GM10266 (cell line): ENCODE measurements around the gene ZNF385B.

Experiments
- DNase-seq: peaks from one replicate; pipeline ENCODE4 v3.0.0; 2012; ENCODE audit errors: extremely low spot score
- TF ChIP-seq, protein P1 (sequence below): IDR thresholded peaks from 2 replicates; pipeline ENCODE4 v1.5.1; 2012; ENCODE audit warnings: mild to moderate bottlenecking, low read depth; ENCODE audit not compliant: control insufficient read depth, insufficient read depth; ENCODE audit errors: missing control alignments

The ZNF385B gene

DNA sequence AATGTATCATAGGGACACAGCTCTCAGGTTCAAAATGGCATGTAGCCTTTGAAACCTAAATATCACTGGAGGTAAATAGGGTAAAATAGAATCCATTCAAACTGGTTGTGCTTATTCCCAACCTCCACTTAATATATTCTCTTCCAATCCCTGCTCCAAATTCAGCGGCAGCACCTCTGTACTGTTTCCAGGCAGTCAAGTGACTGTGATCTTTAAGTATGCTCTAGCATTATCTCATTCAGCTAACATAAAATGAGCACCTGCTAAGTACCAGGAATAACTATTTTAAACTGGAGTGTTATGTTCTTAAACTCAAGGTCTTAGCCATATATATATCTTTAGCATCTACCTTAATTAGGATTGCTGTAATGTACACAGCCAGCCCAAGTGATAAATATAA lies 327.5 kb downstream of the ZNF385B start:
- TF ChIP-seq, protein P1, sequence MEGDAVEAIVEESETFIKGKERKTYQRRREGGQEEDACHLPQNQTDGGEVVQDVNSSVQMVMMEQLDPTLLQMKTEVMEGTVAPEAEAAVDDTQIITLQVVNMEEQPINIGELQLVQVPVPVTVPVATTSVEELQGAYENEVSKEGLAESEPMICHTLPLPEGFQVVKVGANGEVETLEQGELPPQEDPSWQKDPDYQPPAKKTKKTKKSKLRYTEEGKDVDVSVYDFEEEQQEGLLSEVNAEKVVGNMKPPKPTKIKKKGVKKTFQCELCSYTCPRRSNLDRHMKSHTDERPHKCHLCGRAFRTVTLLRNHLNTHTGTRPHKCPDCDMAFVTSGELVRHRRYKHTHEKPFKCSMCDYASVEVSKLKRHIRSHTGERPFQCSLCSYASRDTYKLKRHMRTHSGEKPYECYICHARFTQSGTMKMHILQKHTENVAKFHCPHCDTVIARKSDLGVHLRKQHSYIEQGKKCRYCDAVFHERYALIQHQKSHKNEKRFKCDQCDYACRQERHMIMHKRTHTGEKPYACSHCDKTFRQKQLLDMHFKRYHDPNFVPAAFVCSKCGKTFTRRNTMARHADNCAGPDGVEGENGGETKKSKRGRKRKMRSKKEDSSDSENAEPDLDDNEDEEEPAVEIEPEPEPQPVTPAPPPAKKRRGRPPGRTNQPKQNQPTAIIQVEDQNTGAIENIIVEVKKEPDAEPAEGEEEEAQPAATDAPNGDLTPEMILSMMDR, result no peak
- DNase-seq, result no peak

DNA sequence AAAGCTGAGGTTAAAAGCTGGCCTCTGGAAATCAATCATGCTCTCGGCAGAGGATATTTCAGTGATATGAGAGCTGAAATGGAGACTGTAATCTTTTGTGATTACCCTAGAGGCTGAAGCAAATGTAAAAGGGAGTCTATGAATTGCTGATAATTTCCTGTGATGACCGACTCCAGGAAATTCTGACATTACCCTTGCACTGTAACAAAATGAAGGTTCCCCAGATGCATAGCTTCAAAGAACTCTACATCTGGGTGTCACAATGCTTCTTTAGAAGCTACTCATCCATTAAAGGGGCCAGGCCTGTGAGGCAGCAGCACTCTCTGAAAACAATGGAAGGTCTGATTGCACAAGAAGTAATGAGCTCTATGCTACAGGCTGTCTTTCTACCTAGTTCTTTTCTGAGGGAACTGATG lies 328.5 kb downstream of the ZNF385B start:
- TF ChIP-seq, protein P1, result no peak
- no peak for DNase-seq

DNA sequence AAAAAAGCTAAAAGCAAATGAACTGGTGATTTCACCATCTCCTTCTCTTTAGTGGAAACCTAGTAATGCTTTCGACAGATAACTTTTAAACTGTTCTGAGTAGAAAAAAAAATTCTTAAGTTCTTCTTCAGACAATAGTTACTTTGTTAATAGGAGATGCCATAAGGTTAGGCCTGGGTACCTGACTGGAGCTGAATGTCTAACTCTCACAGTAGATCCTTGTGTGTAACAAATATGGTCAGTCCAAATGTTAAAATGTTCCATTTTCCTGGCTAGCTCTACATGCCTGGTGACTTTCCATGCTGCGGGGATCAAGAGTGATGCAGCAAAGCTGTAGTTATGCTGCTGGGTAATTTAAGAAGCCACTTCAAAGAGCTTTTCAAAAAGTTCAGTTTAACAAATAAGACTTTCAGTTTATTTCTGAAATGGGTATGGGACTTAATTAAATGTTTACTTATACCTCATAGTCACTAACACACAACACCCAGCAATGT lies 332.8 kb downstream of the ZNF385B start:
- TF ChIP-seq, protein P1, result no peak
- no peak for DNase-seq

DNA sequence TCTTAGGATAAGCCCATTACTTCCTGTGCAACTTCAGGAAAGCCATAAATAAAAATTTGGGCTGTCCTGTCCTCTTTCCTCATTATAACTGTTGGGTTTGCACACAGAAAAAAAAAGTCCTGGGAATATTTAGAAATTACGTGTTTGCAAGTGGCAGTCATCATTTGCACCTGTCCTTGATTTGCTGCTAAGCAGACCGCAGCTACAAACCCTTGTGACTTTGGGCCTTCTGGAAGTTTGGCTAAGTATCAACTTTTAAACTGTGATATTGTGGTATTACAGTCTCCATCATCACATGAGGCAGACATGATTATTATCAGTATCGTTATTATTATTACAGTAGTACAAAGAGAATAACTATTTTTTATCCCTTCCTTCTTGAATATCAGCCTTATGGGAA lies 336.1 kb downstream of the ZNF385B start:
- TF ChIP-seq, protein P1, result no peak

DNA sequence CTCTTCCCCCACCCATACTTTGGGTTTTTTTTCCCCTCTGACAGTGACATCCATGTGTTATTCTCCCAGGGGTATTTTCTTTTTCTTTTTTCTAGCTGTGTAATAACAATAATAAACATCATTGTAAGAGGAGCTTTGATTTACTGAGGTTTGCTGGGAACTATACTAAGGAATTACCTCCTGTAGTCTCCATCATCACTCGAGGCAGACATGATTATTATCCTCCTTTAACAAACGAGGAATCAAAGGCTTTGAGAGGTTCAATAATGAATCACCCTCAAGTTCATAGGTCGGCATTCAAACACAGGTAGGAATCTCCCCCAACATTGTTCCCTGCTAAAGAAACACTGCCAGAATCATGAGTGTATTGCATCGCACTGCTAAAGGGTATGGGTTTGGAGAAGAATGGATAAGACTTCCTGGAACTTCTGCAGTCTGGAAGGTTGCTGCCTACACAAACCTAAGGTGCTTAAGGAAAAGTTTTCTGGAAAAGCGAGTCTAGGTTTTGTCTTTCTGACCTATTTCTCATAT lies 336.5 kb downstream of the ZNF385B start:
- TF ChIP-seq, protein P1, result no peak
- no peak for DNase-seq

More for the DNA sequence above, 336.1 kb downstream of the ZNF385B start:
- no peak for DNase-seq

DNA sequence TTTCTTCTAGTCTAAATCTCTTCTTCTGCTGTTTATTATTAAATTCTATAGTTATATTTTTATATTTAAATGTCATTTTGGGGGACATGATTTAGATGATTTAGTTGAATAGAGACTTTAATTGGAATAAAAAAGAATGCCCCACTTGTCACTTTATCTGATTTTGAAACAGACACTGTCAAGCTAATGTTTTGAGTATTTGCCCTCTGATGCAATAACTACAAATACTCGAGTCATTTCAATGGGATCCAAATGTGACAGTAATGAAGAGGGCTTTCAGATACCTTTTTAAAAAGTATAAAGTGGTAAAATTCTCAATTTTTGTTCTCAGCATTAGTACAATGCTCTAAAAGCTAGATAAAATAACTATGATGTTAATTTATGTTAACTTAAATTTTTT lies 339.5 kb downstream of the ZNF385B start:
- TF ChIP-seq, protein P1, result no peak
- no peak for DNase-seq

DNA sequence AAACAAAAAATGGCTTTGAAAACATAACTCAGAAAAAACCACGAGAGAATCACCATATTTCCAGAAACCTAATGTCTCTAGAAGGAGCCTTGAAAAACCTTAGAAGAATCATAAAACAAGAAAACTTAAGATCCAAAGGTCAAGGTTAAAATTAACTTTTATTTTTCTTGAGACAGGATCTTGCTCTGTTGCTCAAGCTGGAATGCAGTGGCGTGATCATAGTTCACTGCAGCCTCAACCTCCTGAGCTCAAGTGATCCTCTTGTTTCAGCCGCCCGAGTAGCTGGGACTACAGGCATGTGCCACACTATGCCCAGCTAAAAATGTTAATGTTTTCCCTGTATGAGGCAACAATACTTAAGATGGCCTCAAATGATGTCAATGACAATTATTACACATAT lies 342.6 kb downstream of the ZNF385B start:
- TF ChIP-seq, protein P1, result no peak
- DNase-seq, result no peak
